Stimulated activated CD8-positive, alpha-beta memory T cell treated with anti-CD3 and anti-CD28 coated beads, Interleukin-12 subunit alpha, Interleukin-12 subunit beta, amount 100 ng/mL, for 24 hours (primary cell): ENCODE data around the gene TP53.
"Not testable (repeated sequence)": the region's sequence is repeated elsewhere in the genome, so short reads cannot be mapped to it uniquely, and the experiment has no call there.

Source experiments
- DNase-seq: peaks from one replicate; pipeline ENCODE4 v3.0.0-alpha.2; 2020; ENCODE audit errors: extremely low read depth

The TP53 gene

DNA sequence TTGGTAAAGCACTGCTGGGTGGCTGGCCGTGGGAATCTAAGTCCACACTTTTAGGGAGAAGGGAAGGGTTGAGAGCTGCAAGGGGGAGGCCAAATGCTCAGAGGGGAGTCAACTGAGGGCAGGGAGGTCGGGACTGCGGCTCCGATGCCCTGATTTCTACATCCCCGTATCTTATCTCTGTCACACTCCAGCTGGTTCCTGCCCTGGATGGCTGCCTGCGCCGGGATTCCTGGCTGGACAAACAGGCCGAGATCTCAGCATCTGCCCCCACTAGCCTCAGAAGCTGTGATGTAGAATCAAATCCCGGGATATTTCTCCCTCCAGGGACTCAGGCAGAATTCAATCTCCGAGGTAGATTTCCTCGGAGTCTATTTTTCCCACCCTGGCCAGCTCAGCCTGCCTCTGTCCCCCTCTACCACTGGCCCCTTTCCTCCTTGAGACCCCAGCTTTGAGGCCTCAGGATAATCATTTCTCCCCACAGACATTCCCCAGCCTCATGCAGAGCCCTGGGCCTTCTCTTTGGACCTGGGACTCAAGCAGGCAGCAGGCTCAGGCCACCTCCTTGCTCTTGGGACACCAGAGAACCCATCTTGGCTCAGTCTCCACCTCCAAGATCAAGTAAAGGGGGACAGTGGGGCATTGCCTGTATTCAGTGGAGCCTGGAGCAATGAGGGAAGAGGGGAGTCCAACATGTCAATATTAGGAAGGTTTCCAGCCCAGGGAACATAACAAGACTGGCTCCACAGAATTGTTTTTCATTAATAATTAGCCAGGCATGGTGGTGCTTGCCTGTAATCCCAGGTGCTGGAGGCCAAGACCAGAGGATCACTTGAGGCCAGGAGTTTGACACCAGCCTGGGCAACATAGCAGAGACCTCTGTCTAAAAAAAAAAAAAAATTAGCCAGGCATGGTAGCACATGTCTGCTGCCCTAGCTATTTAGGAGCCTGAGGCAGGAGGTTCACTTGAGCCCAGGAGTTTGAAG, 55.6 kb downstream of the TP53 start:
- DNase-seq: no peak

DNA sequence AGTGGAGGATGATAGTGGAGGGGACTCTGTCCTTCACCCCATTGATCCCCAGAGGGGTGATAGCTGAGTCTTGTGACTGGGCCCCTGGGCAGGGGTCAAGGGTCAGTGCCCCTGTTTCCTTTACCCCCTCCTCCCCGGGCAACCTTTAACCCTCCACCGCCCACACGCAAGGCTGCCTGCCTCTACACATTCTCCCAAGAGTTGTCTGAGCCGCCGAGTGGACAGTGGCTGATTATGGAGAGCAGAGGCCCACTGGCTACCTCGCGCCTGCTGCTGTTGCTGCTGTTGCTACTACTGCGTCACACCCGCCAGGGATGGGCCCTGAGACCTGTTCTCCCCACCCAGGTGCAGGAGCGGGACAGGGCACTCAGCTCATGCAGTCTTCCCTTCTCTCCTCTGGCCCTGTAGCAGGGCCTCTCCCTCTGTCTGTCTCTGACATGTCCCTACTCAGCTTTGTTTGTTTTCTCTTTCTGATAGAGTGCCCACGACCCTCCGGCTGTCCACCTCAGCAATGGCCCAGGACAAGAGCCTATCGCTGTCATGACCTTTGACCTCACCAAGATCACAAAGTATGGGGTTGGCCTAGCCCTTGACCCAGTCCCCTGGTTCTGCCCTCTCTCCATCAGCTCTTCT, 57.2 kb downstream of the TP53 start, which contains the start of gene SHBG:
Gene SHBG, plus strand, starts transcription at position 197 of the 633 bp plus-strand sequence. Its CDS starts 38 bp downstream, at position 235.
- DNase-seq: no peak

DNA sequence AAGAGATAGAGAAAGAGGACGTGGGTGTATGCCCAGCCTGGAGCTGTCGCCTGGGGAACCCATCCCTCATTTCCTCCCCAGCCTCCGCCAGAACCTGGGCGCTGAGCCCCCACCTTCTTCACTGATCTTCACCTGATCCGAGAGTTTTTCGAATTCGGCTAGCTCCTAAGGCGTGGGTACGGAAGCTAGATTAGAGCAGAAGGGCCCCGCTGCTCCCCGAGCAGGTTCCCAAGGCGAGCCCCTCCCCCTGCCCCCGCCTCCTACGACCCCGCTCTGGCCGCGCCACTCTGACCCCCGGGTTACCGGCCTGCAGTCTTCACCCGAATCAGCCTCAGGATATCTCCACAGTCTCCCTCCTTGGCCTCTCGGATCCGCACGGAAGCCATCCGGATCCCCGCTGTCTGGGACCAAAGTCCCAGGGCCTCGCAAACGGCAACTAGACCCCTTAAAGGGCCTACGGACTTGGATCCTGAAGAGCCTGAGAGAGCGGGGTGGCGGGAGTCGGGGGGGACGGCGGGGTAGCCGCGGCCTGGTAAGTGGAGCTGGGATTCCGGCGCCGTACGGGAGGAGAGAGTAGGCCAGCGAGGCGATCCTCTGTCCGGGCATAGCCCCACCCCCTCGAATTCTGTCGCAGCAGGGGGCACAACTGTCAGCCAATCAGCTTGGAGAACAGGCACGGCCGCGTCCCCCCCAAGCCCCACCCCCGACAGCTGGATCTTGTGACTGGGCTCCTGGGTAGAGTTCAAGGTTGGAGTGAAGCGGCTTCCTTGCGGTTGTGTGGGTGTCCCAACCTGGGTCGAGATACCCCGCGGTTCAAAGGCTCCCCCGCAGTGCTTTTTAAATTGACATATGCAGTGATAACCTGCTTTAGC, 59.8 kb downstream of the TP53 start, which contains the start of gene SAT2:
Gene SAT2, minus strand, starts transcription at position 572 of the 872 bp plus-strand sequence. Its CDS starts 186 bp downstream, at position 386.
- peak; percentile 69 for DNase-seq

- no peak for DNase-seq
Measured at GRCh38 chr17:7626956-7627249, 60.4 kb downstream of the TP53 start.

GRCh38 chr17:7626307-7626706, 61.0 kb downstream of the TP53 start:
- no peak for DNase-seq

- DNase-seq: not testable (repeated sequence)
Measured at GRCh38 chr17:7625749-7626148, 61.5 kb downstream of the TP53 start.

GRCh38 chr17:7623661-7624060, 63.6 kb downstream of the TP53 start:
- no peak for DNase-seq

GRCh38 chr17:7620835-7621234, 66.5 kb downstream of the TP53 start:
- DNase-seq: no peak

DNA sequence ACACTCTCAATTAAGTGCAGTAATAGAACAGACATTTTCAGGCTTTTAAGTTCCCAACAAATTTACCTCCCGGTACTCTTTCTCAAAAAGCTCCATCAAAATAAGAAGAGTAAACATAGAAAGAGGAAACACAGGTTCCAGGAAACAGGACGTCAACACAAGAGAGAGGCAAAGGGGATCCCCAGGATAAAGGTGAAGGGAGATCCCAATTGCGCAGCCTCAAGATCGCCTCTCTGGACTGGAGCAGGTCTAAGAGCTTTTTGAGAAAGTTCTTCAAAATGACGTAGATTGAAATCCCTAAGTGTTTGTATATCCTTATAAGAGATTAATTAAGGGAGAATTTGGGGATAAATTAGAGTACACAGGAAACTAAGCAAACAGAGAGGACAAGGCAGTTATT, 68.7 kb downstream of the TP53 start:
- no peak for DNase-seq
